Endothelial cell of umbilical vein (primary cell): Measurements from ENCODE around the gene GDPD3. TPM values are rescaled to one million over a fixed set of nuclear protein-coding genes. Genes with fewer than 3 reads are reported as not detected.

Experiments used
- BruUV-seq: library from RNA; stranded (reverse); fragments of 400-500 nt; replicated peaks from 2 replicates; lab custom pipeline; 2021; lab: Mats Ljungman, UMichigan
- CTCF ChIA-PET: fragments of 300-600, 350-600 bp; sonication (Branson Sonifier 250); formaldehyde crosslinking; loops from one replicate; lab custom pipeline; 2021; ENCODE audit warnings: antibody characterized with exemption, inconsistent platforms; lab: Charles Lee
- POLR2A ChIA-PET: fragments of 300-600, 350-600 bp; sonication (Branson Sonifier 250); formaldehyde crosslinking; loops from one replicate; lab custom pipeline; 2021; ENCODE audit warnings: antibody characterized with exemption, inconsistent platforms; lab: Charles Lee
- DNase-seq: peaks from one replicate; pipeline ENCODE4 v3.0.0-alpha.2; 2011; ENCODE audit warnings: low read depth, low spot score
- FAIRE-seq: peaks from 2 replicates; lab custom pipeline; 2011; peaks lifted over from hg19 to GRCh38; lab: Jason Lieb, UNC
- H2AFZ ChIP-seq: 2 replicates; pipeline ENCODE4 v1.6.0; 2012; ENCODE audit warnings: low read depth, low read length, control low read depth, inconsistent platforms
- H3K27ac ChIP-seq: 2 replicates; pipeline ENCODE4 v1.5.1; 2011; ENCODE audit warnings: low read depth, mild to moderate bottlenecking, control low read depth, low read length, moderate library complexity; ENCODE audit not compliant: insufficient read depth
- H3K27me3 ChIP-seq, 2 experiments: 2 replicates each; pipeline versions ENCODE4 v1.6.0 to v1.6.1; 2011; ENCODE audit warnings: low read length in 2 of 2, mixed read lengths in 1 of 2; ENCODE audit not compliant: control insufficient read depth in 2 of 2, insufficient read depth in 2 of 2
- H3K36me3 ChIP-seq, 2 experiments: 2 replicates in 1 of 2; 3 replicates in 1 of 2; pipeline ENCODE4 v1.5.1; 2011; ENCODE audit warnings: low read length in 2 of 2, mild to moderate bottlenecking in 1 of 2, moderate library complexity in 1 of 2; ENCODE audit not compliant: control insufficient read depth in 2 of 2, insufficient read depth in 2 of 2; ENCODE audit errors: extremely low read depth in 1 of 2
- H3K4me1 ChIP-seq: 3 replicates; pipeline ENCODE4 v1.5.1; 2011; ENCODE audit warnings: mild to moderate bottlenecking, low read length; ENCODE audit not compliant: control insufficient read depth, insufficient read depth; ENCODE audit errors: extremely low read depth
- H3K4me2 ChIP-seq: 2 replicates; pipeline ENCODE4 v1.6.1; 2011; ENCODE audit warnings: low read length, control low read depth, mixed read lengths; ENCODE audit not compliant: insufficient read depth
- H3K4me3 ChIP-seq, 3 experiments: fragments of 200-600 bp in 1 of 3; sonication (generic), shearing (Covaris generic) in 1 of 3; replicated peaks in 1 of 3; 2 replicates each; pipeline ENCODE4 v1.5.1; 2011 to 2016; ENCODE audit warnings: control low read depth in 3 of 3, low read length in 3 of 3, mild to moderate bottlenecking in 2 of 3, inconsistent platforms in 1 of 3, low read depth in 1 of 3, moderate library complexity in 1 of 3; ENCODE audit not compliant: insufficient read depth in 1 of 3
- H3K79me2 ChIP-seq: 2 replicates; pipeline ENCODE4 v1.6.0; 2012; ENCODE audit warnings: low read length, inconsistent platforms; ENCODE audit not compliant: control insufficient read depth, insufficient read depth
- H3K9ac ChIP-seq: replicated peaks from 2 replicates; pipeline ENCODE3; 2011; ENCODE audit warnings: low read length, control low read depth; ENCODE audit not compliant: insufficient read depth; ENCODE audit errors: extremely low read depth
- H3K9me1 ChIP-seq: replicated peaks from 3 replicates; pipeline ENCODE4 v1.6.0; 2011; ENCODE audit warnings: mild to moderate bottlenecking, low read length; ENCODE audit not compliant: control insufficient read depth, insufficient read depth; ENCODE audit errors: extremely low read depth
- H3K9me3 ChIP-seq: replicated peaks from 2 replicates; pipeline ENCODE4 v1.5.1; 2012; ENCODE audit warnings: low read length, inconsistent platforms; ENCODE audit not compliant: control insufficient read depth, insufficient read depth
- H4K20me1 ChIP-seq: replicated peaks from 2 replicates; pipeline ENCODE3; 2011; ENCODE audit warnings: mild to moderate bottlenecking, low read length; ENCODE audit not compliant: control insufficient read depth, insufficient read depth; ENCODE audit errors: extremely low read depth
- CTCF ChIP-seq, 2 donors: IDR thresholded peaks; 1 replicate in 1 of 2; 2 replicates in 1 of 2; pipeline ENCODE4 v1.5.1; 2011; ENCODE audit warnings: low read length in 2 of 2, mild to moderate bottlenecking in 2 of 2, moderate library complexity in 2 of 2, control low read depth in 1 of 2, inconsistent platforms in 1 of 2, low read depth in 1 of 2; ENCODE audit not compliant: insufficient read depth in 1 of 2; ENCODE audit errors: extremely low read depth in 1 of 2
- EZH2 ChIP-seq: IDR thresholded peaks from 2 replicates; pipeline ENCODE4 v1.6.1; 2012; ENCODE audit warnings: borderline replicate concordance, low read depth, mild to moderate bottlenecking, moderate library complexity, low read length, inconsistent platforms; ENCODE audit not compliant: severe bottlenecking
- FOS ChIP-seq: IDR thresholded peaks from 2 replicates; pipeline ENCODE4 v1.6.1; 2011; ENCODE audit warnings: mild to moderate bottlenecking, low read length, moderate library complexity, borderline replicate concordance; ENCODE audit not compliant: insufficient read depth
- GATA2 ChIP-seq: IDR thresholded peaks from 2 replicates; pipeline ENCODE4 v1.7.0; 2011; ENCODE audit warnings: low read depth, mild to moderate bottlenecking, moderate library complexity, mixed read lengths, low read length; ENCODE audit not compliant: insufficient read length, insufficient read depth
- JUN ChIP-seq: IDR thresholded peaks from 2 replicates; pipeline ENCODE4 v1.6.1; 2011; ENCODE audit warnings: borderline replicate concordance, low read depth; ENCODE audit not compliant: insufficient read length, insufficient read depth
- MYC ChIP-seq: IDR thresholded peaks from one replicate; pipeline ENCODE4 v1.6.1; 2011; ENCODE audit warnings: mild to moderate bottlenecking, low read depth, low read length
- POLR2A ChIP-seq: IDR thresholded peaks from 2 replicates; pipeline ENCODE4 v1.6.1; 2012; ENCODE audit warnings: low read depth, mild to moderate bottlenecking, control low read depth, low read length
- POLR2AphosphoS5 ChIP-seq: IDR thresholded peaks from 2 replicates; pipeline ENCODE4 v1.6.1; 2012; ENCODE audit warnings: low read depth, mild to moderate bottlenecking, control low read depth, low read length, moderate library complexity; ENCODE audit not compliant: insufficient read depth
- dilution Hi-C: fragments of 300-500 bp; cut with MboI; formaldehyde crosslinking; loops from one replicate; pipeline ENCODE4 v1.15.0; 2019; ENCODE audit warnings: low sequenced_read_pairs; ENCODE audit not compliant: extremely low pct_ligation_motif_present
- intact Hi-C: fragments of 100-400 bp; cut with micrococcal nuclease; formaldehyde crosslinking; loops from one replicate; pipeline ENCODE4 v1.10.0; 2022
- polyA plus RNA-seq, 4 experiments: library from polyadenylated mRNA; depleted of rRNA in 3 of 4; stranded (reverse) in 3 of 4; unstranded in 1 of 4; fragments of >200 nt; gene quantifications; 2 replicates each; pipeline versions ENCODE4 v1.2.1 to v1.2.3, GENCODE V29; 2011 to 2012; ENCODE audit warnings: missing spikeins in 1 of 4
- total RNA-seq: library from RNA; stranded (reverse); gene quantifications from 2 replicates; pipeline ENCODE4 v1.2.3, GENCODE V29; 2021
- TF ChIP-seq, protein P1 (sequence below): IDR thresholded peaks from 2 replicates; pipeline ENCODE4 v1.6.1; 2011; ENCODE audit not compliant: insufficient read depth, insufficient read length

GDPD3 gene
- total and polyA plus RNA-seq, 2 donors (not counting 3 experiments of a cell fraction or from before 2014, with no cell fraction given), result 8.0 to 18.6 TPM

GRCh38 chr16:30131869-30132475 is 18.6 kb upstream of the GDPD3 start:
- Histone ChIP-seq H3K4me1 (no peaks in the 10 kb centered on the region), H3K9ac (no peak overlapping the region), H4K20me1 (no peaks in the 10 kb centered on the region), H2AFZ (no peak overlapping the region), H3K4me3 (no peak overlapping the region), H3K27me3 (no peaks in the 10 kb centered on the region), H3K36me3 (no peaks in the 10 kb centered on the region), H3K79me2 (no peaks in the 10 kb centered on the region), H3K27ac (no peak overlapping the region), H3K4me2 (no peak overlapping the region), H3K9me3 (no peaks in the 10 kb centered on the region), H3K9me1 (no peaks in the 10 kb centered on the region)
- BruUV-seq, result no TSS peak
- FAIRE-seq (no peak), DNase-seq (no peak)
- ChIA-PET POLR2A (no interaction called here), CTCF (no interaction called here)
- TF ChIP-seq JUN (no peak), CTCF (IDR thresholded peaks at IDR 0.05; ENCODE audit: extremely low read depth in 1 of 2, insufficient read depth in 1 of 2, low read depth in 1 of 2, low read length in 2 of 2) (no peak)
- dilution Hi-C loops, result no loop called here
- intact Hi-C loops, result no loop called here

DNA sequence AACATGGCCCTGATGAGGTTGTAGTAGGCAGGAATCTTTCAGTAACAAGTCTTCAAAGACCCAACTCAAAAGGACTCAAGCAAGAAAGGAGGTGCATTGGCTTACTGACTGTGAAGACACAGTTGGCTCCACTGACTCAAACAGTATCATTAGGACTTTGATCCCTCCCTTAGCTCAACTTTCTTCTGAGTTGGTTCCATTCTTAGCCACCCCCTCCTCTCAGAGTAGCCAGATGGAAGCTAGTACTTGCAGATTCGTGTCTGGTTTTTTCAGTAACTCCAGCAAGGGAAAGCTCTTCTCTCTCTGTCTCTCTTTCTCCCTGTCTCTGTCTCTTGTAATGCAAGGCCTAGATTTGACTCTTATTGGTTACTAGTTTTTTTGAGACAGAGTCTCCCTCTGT is 14.7 kb upstream of the GDPD3 start:
- no peak overlapping the region for H3K9ac ChIP-seq
- intact Hi-C loops (no loop called here), dilution Hi-C loops (no loop called here)
- H2AFZ ChIP-seq, result no peak overlapping the region
- DNase-seq (no peak), FAIRE-seq (no peak)
- H4K20me1 ChIP-seq, result no peaks in the 10 kb centered on the region
- POLR2A ChIA-PET, result no interaction called here
- H3K27me3 ChIP-seq, result no peaks in the 10 kb centered on the region
- no peaks in the 10 kb centered on the region for H3K79me2 ChIP-seq
- H3K9me3 ChIP-seq, result no peaks in the 10 kb centered on the region
- no peaks in the 10 kb centered on the region for H3K36me3 ChIP-seq
- no peaks in the 10 kb centered on the region for H3K4me1 ChIP-seq
- no TSS peak for BruUV-seq
- no peak overlapping the region for H3K27ac ChIP-seq
- TF ChIP-seq MYC (no peak), POLR2AphosphoS5 (no peak), GATA2 (no peak), JUN (no peak), POLR2A (no peak), CTCF (IDR thresholded peaks at IDR 0.05; ENCODE audit: extremely low read depth in 1 of 2, insufficient read depth in 1 of 2, low read depth in 1 of 2, low read length in 2 of 2) (no peak), FOS (no peak), EZH2 (no peak)
- TF ChIP-seq, protein P1, sequence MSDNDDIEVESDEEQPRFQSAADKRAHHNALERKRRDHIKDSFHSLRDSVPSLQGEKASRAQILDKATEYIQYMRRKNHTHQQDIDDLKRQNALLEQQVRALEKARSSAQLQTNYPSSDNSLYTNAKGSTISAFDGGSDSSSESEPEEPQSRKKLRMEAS, result no peak
- no peak overlapping the region for H3K4me2 ChIP-seq
- CTCF ChIA-PET, result no interaction called here
- no peak overlapping the region for H3K4me3 ChIP-seq
- H3K9me1 ChIP-seq, result no peaks in the 10 kb centered on the region
